Sciatic nerve (tissue), 2 donors: ENCODE measurements around the gene MSI2. TPM values are rescaled to one million over a fixed set of nuclear protein-coding genes. Genes with fewer than 3 reads are reported as not detected.

ENCODE experiments used
- ATAC-seq: fragments of 200-7000 bp; cut with Tn5 transposase; one replicate; pipeline ENCODE4 v1.9.1; 2020; ENCODE audit warnings: mild to moderate bottlenecking, moderate library complexity
- DNase-seq: peaks from one replicate; pipeline ENCODE4 v3.0.0-alpha.2; 2020; ENCODE audit warnings: low spot score
- intact Hi-C: fragments of 100-400 bp; cut with DNase I; formaldehyde crosslinking; loops from one replicate; pipeline ENCODE4 v1.14.2; 2022
- total RNA-seq: library from RNA; stranded (reverse); fragmentation: NEBNext Ultra II Directional; extraction: Animal tissue kit (Norgen Biotek cat#: 25700); gene quantifications from one replicate; pipeline ENCODE4 v1.2.1, GENCODE V29; 2021
- donor health status: DM: no; HTN: no; CAD: no.
- donor health status: DM: no; HTN: no; CAD: no.

MSI2 gene
- total RNA-seq, 1 donor from 2014 or later = 25.2 TPM

- intact Hi-C loops = no loop called here
- DNase-seq (no peak), ATAC-seq (no peak)
Observed at GRCh38 chr17:57305908-57306504, 49.7 kb downstream of the MSI2 start.

- DNase-seq (no peak), ATAC-seq (no peak)
- intact Hi-C loops = no loop called here
Observed at GRCh38 chr17:57308543-57309186, 52.3 kb downstream of the MSI2 start.

GRCh38 chr17:57309479-57309878 is 53.2 kb downstream of the MSI2 start:
- intact Hi-C loops = no loop called here
- DNase-seq (no peak), ATAC-seq (no peak)

GRCh38 chr17:57311281-57312216 is 55.2 kb downstream of the MSI2 start:
- ATAC-seq = no peak
- intact Hi-C loops = loop anchor here (5.0 kb wide), 1 partner anchor 1254 kb away; no protein-coding TSS in a partner anchor
- DNase-seq = no peak

GRCh38 chr17:57312242-57312641 is 55.9 kb downstream of the MSI2 start:
- intact Hi-C loops = loop anchor here (5.0 kb wide), 1 partner anchor 1255 kb away; no protein-coding TSS in a partner anchor
- ATAC-seq (no peak), DNase-seq (no peak)

- ATAC-seq = no peak
- intact Hi-C loops = loop anchor here (5.0 kb wide), 1 partner anchor 1256 kb away; no protein-coding TSS in a partner anchor
Observed at GRCh38 chr17:57313097-57313835, 56.9 kb downstream of the MSI2 start.

GRCh38 chr17:57315061-57316015 is 59.0 kb downstream of the MSI2 start:
- intact Hi-C loops = no loop called here
- DNase-seq (no peak), ATAC-seq (no peak)

More at GRCh38 chr17:57313097-57313835, 56.9 kb downstream of the MSI2 start:
- no peak for DNase-seq

- intact Hi-C loops = no loop called here
- no peak for DNase-seq
- ATAC-seq = no peak
Observed at GRCh38 chr17:57316361-57316760, 60.0 kb downstream of the MSI2 start.

GRCh38 chr17:57317079-57317478 is 60.8 kb downstream of the MSI2 start:
- intact Hi-C loops = no loop called here

GRCh38 chr17:57318913-57319312 is 62.6 kb downstream of the MSI2 start:
- ATAC-seq (no peak), DNase-seq (no peak)
- intact Hi-C loops = no loop called here

More at GRCh38 chr17:57317079-57317478, 60.8 kb downstream of the MSI2 start:
- DNase-seq = no peak
- no peak for ATAC-seq

GRCh38 chr17:57319806-57320205 is 63.5 kb downstream of the MSI2 start:
- ATAC-seq = no peak
- no peak for DNase-seq
- intact Hi-C loops = no loop called here

GRCh38 chr17:57323391-57323790 is 67.1 kb downstream of the MSI2 start:
- ATAC-seq (no peak), DNase-seq (no peak)
- intact Hi-C loops = no loop called here

GRCh38 chr17:57324060-57324459 is 67.7 kb downstream of the MSI2 start:
- intact Hi-C loops = no loop called here
- no peak for ATAC-seq
- DNase-seq = no peak

GRCh38 chr17:57324631-57325030 is 68.3 kb downstream of the MSI2 start:
- DNase-seq (no peak), ATAC-seq (no peak)
- intact Hi-C loops = no loop called here

- no peak for ATAC-seq
- intact Hi-C loops = no loop called here
- DNase-seq = no peak
Observed at GRCh38 chr17:57326336-57326735, 70.0 kb downstream of the MSI2 start.

- intact Hi-C loops = no loop called here
Observed at GRCh38 chr17:57326764-57327163, 70.4 kb downstream of the MSI2 start.

GRCh38 chr17:57327176-57327970 is 71.0 kb downstream of the MSI2 start:
- intact Hi-C loops = no loop called here
- no peak for DNase-seq
- no peak for ATAC-seq

More at GRCh38 chr17:57326764-57327163, 70.4 kb downstream of the MSI2 start:
- ATAC-seq (no peak), DNase-seq (no peak)
